GM10266 (cell line): ENCODE measurements around the gene ARHGAP6.

Source experiments
- DNase-seq: peaks from one replicate; pipeline ENCODE4 v3.0.0; 2012; ENCODE audit errors: extremely low spot score
- TF ChIP-seq, protein P1 (sequence below): IDR thresholded peaks from 2 replicates; pipeline ENCODE4 v1.5.1; 2012; ENCODE audit warnings: mild to moderate bottlenecking, low read depth; ENCODE audit not compliant: control insufficient read depth, insufficient read depth; ENCODE audit errors: missing control alignments

ARHGAP6 gene

GRCh38 chrX:11449613-11450012, 216.1 kb downstream of the ARHGAP6 start:
- DNase-seq = no peak
- TF ChIP-seq, protein P1, sequence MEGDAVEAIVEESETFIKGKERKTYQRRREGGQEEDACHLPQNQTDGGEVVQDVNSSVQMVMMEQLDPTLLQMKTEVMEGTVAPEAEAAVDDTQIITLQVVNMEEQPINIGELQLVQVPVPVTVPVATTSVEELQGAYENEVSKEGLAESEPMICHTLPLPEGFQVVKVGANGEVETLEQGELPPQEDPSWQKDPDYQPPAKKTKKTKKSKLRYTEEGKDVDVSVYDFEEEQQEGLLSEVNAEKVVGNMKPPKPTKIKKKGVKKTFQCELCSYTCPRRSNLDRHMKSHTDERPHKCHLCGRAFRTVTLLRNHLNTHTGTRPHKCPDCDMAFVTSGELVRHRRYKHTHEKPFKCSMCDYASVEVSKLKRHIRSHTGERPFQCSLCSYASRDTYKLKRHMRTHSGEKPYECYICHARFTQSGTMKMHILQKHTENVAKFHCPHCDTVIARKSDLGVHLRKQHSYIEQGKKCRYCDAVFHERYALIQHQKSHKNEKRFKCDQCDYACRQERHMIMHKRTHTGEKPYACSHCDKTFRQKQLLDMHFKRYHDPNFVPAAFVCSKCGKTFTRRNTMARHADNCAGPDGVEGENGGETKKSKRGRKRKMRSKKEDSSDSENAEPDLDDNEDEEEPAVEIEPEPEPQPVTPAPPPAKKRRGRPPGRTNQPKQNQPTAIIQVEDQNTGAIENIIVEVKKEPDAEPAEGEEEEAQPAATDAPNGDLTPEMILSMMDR = no peak

GRCh38 chrX:11447418-11447817, 218.3 kb downstream of the ARHGAP6 start:
- no peak for DNase-seq
- TF ChIP-seq, protein P1 = no peak

DNA sequence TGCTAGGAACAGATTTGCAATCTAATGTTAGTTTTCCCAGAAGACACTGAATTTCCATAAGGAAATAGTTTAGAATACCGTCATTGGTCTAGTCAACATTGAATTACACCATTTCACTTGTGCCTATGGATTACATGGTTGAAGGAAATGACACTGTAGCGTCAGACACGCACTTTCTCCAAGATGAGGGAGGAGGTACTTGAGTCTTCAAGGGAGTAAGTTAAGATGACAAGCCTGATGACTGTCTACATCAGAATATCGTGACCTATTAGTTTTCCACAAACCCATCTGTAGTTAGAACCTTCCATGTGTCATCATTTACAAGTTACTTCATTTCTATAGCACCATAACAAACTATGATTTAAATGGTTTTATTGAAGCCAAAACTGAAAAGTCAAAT, 218.8 kb downstream of the ARHGAP6 start:
- no peak for DNase-seq

GRCh38 chrX:11446336-11446735, 219.4 kb downstream of the ARHGAP6 start:
- DNase-seq = no peak
- TF ChIP-seq, protein P1 = no peak

More for the DNA sequence above, 218.8 kb downstream of the ARHGAP6 start:
- TF ChIP-seq, protein P1 = no peak

DNA sequence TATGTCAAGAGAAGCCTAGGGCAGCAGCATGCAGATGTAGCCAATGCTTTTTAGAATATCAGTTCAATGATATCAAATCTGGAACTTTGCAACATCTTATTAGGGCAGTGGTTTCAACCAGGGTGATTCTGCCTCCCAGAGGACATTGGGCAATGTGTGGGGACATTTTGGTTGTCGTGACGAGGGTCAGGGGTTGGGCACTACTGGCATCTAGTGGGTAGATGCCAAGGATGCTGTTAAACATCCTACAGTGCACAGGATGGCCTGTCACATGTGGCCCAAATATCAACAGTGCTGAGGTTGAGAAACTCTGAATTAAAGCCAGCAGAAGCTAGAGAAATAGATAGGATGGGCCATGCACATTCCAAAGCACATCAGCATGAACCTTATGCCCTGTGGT, 220.2 kb downstream of the ARHGAP6 start:
- no peak for DNase-seq
- TF ChIP-seq, protein P1 = no peak

- no peak for DNase-seq
- TF ChIP-seq, protein P1 = no peak
Observed at GRCh38 chrX:11444052-11444451, 221.7 kb downstream of the ARHGAP6 start.

GRCh38 chrX:11439846-11440245, 225.9 kb downstream of the ARHGAP6 start:
- TF ChIP-seq, protein P1 = no peak

More at GRCh38 chrX:11439846-11440245, 225.9 kb downstream of the ARHGAP6 start:
- no peak for DNase-seq
